Uterus (tissue), 4 donors: Measurements from ENCODE around the gene ANGPTL4. TPM values are rescaled to one million over a fixed set of nuclear protein-coding genes. Genes with fewer than 3 reads are reported as not detected.
"Not testable (repeated sequence)": the region's sequence is repeated elsewhere in the genome, so short reads cannot be mapped to it uniquely, and the experiment has no call there.

ENCODE experiments used
- DNase-seq, 2 donors: peaks; one replicate each; pipeline ENCODE4 v3.0.0-alpha.2; 2019 to 2020
- H3K27ac ChIP-seq, 2 donors: fragments of 200-600 bp; sonication (generic); 1 replicate in 1 of 2; 2 replicates in 1 of 2; pipeline ENCODE4 v1.5.1; 2016 to 2018
- H3K27me3 ChIP-seq, 2 donors: fragments of 200-600 bp; sonication (generic); one replicate each; pipeline ENCODE4 v1.5.1; 2018 to 2019; ENCODE audit warnings: control low read depth in 1 of 2
- H3K36me3 ChIP-seq, 2 donors: fragments of 200-600 bp; sonication (generic); one replicate each; pipeline ENCODE4 v1.5.1; 2019; ENCODE audit warnings: control low read depth in 1 of 2
- H3K4me1 ChIP-seq, 2 donors: fragments of 200-600 bp; sonication (generic); one replicate each; pipeline ENCODE4 v1.5.1; 2018 to 2019; ENCODE audit warnings: control low read depth in 1 of 2
- H3K4me3 ChIP-seq, 2 donors: fragments of 200-600 bp; sonication (generic); 1 replicate in 1 of 2; 2 replicates in 1 of 2; pipeline ENCODE4 v1.5.1; 2018 to 2019; ENCODE audit warnings: mild to moderate bottlenecking in 1 of 2
- H3K9me3 ChIP-seq, 2 donors: fragments of 200-600 bp; sonication (generic); one replicate each; pipeline ENCODE4 v1.5.1; 2019; ENCODE audit warnings: control low read depth in 1 of 2
- CTCF ChIP-seq, 4 experiments: fragments of 200-600 bp in 2 of 4; fragments of 450-650 bp in 2 of 4; sonication (generic) in 2 of 4; IDR thresholded peaks; one replicate each; pipeline ENCODE4 v1.5.1; 2016 to 2019; ENCODE audit warnings: antibody characterized with exemption in 4 of 4, mild to moderate bottlenecking in 2 of 4, moderate library complexity in 1 of 4
- POLR2A ChIP-seq, 2 donors: fragments of 450-650 bp; IDR thresholded peaks; one replicate each; pipeline ENCODE4 v1.6.1; 2016; ENCODE audit warnings: antibody characterized with exemption in 2 of 2, mild to moderate bottlenecking in 1 of 2, moderate library complexity in 1 of 2
- intact Hi-C: fragments of 100-400 bp; cut with DNase I; formaldehyde crosslinking; loops from one replicate; pipeline ENCODE4 v1.15.1; 2023; ENCODE audit warnings: low total_unique reads
- total RNA-seq, 4 donors: library from RNA; depleted of rRNA in 3 of 4; stranded (reverse); fragments of >200 nt in 3 of 4; gene quantifications; one replicate each; pipeline versions ENCODE4 v1.1.0 to v1.2.4, GENCODE V29; 2014 to 2023
- donor health status: DM: yes; HTN: yes; CAD: no.

Gene ANGPTL4
- total RNA-seq, 4 donors from 2014 or later = 0.76 to 21.2 (median 13.5) TPM

GRCh38 chr19:8336072-8336569 lies 27.8 kb upstream of the ANGPTL4 start:
- intact Hi-C loops = no loop called here
- Histone ChIP-seq H3K4me1 (peaks cover 0 to 16% of the 10 kb centered on the region in 2 donors), H3K36me3 (no peaks in the 10 kb centered on the region), H3K27ac (no peak overlapping the region), H3K4me3 (no peak overlapping the region), H3K9me3 (no peaks in the 10 kb centered on the region), H3K27me3 (peaks cover 0 to 14% of the 10 kb centered on the region in 2 donors)
- no peak for TF ChIP-seq CTCF (IDR thresholded peaks at IDR 0.05)
- no peak for TF ChIP-seq POLR2A (IDR thresholded peaks at IDR 0.05)
- no peak for DNase-seq

DNA sequence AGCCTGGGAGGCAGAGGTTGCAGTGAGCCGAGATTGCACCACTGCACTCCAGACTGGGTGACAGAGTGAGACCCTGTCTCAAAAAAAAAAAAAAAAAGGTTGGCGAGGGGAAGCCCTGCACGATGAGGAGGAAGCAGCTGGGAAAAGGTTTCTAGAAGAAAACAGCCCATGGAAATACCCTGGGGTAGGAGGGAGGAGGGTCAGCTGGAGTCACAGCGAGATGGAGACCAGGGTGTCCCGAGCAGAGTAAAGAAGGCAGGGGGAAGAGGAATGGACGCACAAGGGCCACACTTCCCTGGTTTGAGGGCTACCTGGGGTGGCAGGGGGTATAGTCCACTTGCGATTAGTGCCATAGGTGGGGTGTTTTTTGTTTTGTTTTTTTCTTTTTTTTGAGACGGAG lies 27.3 kb upstream of the ANGPTL4 start:
- intact Hi-C loops = no loop called here
- H3K4me3 ChIP-seq = no peak overlapping the region
- no peak overlapping the region for H3K27ac ChIP-seq
- no peaks in the 10 kb centered on the region for H3K9me3 ChIP-seq
- H3K36me3 ChIP-seq = no peaks in the 10 kb centered on the region
- H3K4me1 ChIP-seq = peaks cover 0 to 16% of the 10 kb centered on the region in 2 donors
- H3K27me3 ChIP-seq = peaks cover 0 to 14% of the 10 kb centered on the region in 2 donors
- TF ChIP-seq POLR2A (IDR thresholded peaks at IDR 0.05) (no peak), CTCF (IDR thresholded peaks at IDR 0.05) (no peak)
- no peak for DNase-seq

DNA sequence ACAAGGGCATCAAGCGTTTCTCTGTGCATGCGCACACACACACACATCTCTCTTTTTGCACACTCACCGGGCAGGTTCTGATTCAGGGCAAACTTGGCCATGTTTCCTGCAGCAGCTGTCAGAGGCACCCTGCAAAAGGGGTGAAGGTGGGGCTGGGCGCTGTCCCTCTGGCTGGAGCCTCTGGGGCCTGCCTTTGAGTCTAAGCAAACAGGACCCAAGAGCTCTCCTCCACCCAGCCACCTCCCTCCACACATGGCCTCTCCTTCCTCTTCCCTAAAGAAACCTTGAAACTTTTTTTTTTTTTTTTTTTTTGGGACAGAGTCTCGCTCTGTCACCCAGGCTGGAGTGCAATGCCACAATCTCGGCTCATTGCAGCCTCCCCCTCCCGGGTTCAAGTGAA lies 26.2 kb upstream of the ANGPTL4 start:
- DNase-seq = no peak
- TF ChIP-seq CTCF (IDR thresholded peaks at IDR 0.05) (no peak), POLR2A (IDR thresholded peaks at IDR 0.05) (no peak)
- H3K4me3 ChIP-seq = no peak overlapping the region
- H3K27ac ChIP-seq = no peak overlapping the region
- intact Hi-C loops = no loop called here
- no peaks in the 10 kb centered on the region for H3K9me3 ChIP-seq
- H3K4me1 ChIP-seq = peaks cover 0 to 16% of the 10 kb centered on the region in 2 donors
- H3K27me3 ChIP-seq = peaks cover 0 to 15% of the 10 kb centered on the region in 2 donors
- H3K36me3 ChIP-seq = no peaks in the 10 kb centered on the region

GRCh38 chr19:8338835-8339234 lies 25.1 kb upstream of the ANGPTL4 start:
- no peak overlapping the region for H3K4me3 ChIP-seq
- H3K4me1 ChIP-seq = peaks cover 0 to 13% of the 10 kb centered on the region in 2 donors
- H3K27me3 ChIP-seq = peaks cover 0 to 14% of the 10 kb centered on the region in 2 donors
- no peak for DNase-seq
- H3K9me3 ChIP-seq = no peaks in the 10 kb centered on the region
- no peak overlapping the region for H3K27ac ChIP-seq
- intact Hi-C loops = no loop called here
- TF ChIP-seq CTCF (IDR thresholded peaks at IDR 0.05) = no peak
- TF ChIP-seq POLR2A (IDR thresholded peaks at IDR 0.05) = no peak
- H3K36me3 ChIP-seq = no peaks in the 10 kb centered on the region

DNA sequence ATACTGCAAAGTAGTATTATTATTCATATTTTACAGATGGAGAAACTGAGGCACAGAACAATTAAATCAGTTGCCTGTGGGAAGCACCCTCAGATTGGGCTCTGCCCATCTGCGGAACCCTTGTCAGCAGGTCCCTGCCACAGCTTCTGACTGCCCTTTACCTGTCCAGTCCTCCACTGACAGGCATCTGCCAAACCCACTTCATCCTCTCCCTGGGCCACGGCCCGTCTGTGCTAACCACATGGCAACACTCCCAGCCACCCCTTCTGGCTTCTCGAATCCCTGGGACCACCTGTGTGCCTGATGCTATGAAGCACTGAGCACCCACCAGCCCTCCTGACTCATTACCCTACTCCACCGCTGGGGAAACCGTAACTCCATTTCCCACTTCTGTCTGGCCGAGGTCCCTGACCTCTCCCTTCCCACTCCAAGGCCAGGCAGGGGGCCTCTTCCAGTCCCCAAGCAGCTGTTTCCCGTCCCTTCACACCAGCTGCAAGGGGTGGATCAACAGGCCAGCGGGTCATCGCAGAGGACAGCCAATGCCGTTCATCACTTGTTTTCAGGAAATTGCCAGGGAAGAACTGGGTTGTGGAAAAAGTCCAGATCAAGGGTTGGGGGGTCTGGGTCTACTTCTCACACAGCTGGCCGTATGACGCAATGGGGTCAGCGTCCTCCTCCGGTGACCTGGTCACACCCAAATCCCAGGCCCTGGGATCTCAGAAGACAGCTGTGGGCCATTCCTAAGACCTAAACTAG lies 23.4 kb upstream of the ANGPTL4 start:
- H3K27me3 ChIP-seq = peaks cover 0 to 9% of the 10 kb centered on the region in 2 donors
- peak; percentile 59 to 82 for DNase-seq

DNA sequence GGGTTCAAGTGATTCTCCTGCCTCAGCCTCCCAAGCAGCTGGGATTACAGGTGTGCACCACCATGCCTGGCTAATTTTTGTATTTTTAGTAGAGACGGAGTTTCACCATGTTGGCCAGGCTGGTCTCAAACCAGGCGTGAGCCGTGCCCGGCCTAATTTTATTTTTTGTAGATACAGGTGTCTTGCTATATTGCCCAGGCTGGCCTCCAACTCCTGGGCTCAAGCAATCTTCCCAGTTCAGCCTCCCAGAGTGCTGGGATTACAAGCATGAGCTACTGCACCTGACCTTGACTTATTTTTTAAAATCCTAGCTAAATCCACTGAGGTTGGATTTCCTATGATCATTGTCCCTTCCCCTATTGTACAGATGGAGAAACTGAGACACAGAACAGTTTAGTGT lies 22.5 kb upstream of the ANGPTL4 start:
- peak overlapping the region; percentile 75 to 83 for H3K27ac ChIP-seq
- H3K4me3 ChIP-seq, H3K36me3 ChIP-seq, intact Hi-C loops, H3K4me1 ChIP-seq, H3K9me3 ChIP-seq, H3K27me3 ChIP-seq, DNase-seq: not testable (repeated sequence)

More for the DNA sequence above, 23.4 kb upstream of the ANGPTL4 start:
- Histone ChIP-seq H3K4me3 (no peak overlapping the region), H3K4me1 (peaks cover 0 to under 1% of the 10 kb centered on the region in 2 donors), H3K36me3 (no peaks in the 10 kb centered on the region), H3K27ac (peak overlapping the region in 1 of 2 donors; percentile 83), H3K9me3 (no peaks in the 10 kb centered on the region)
- TF ChIP-seq POLR2A (IDR thresholded peaks at IDR 0.05) (no peak), CTCF (IDR thresholded peaks at IDR 0.05) (peak in 1 of 4 experiments; percentile 33)
- intact Hi-C loops = no loop called here
